Lung (tissue), 12 donors: ENCODE measurements around the gene MYO3A. TPM values are rescaled to one million over a fixed set of nuclear protein-coding genes. Genes with fewer than 3 reads are reported as not detected.

Source experiments
- ATAC-seq: fragments of 200-7000 bp; cut with Tn5 transposase; one replicate; pipeline ENCODE4 v1.9.1; 2020; ENCODE audit warnings: moderate number of reproducible peaks; ENCODE audit not compliant: insufficient read depth, low FRiP score
- DNase-seq, 3 donors: peaks; one replicate each; pipeline ENCODE4 v3.0.0-alpha.2; 2013 to 2017
- H3K27ac ChIP-seq, 2 donors: one replicate each; pipeline ENCODE4 v1.5.1; 2013; ENCODE audit warnings: mild to moderate bottlenecking in 2 of 2, moderate library complexity in 2 of 2, control low read depth in 1 of 2, inconsistent platforms in 1 of 2, low read depth in 1 of 2, low read length in 1 of 2
- H3K27me3 ChIP-seq, 3 donors: one replicate each; pipeline ENCODE4 v1.5.1; 2013; ENCODE audit warnings: low read length in 2 of 3; ENCODE audit not compliant: control insufficient read depth in 3 of 3, insufficient read depth in 3 of 3
- H3K36me3 ChIP-seq, 4 donors: one replicate each; pipeline ENCODE4 v1.5.1; 2013; ENCODE audit warnings: low read length in 4 of 4, mild to moderate bottlenecking in 1 of 4, moderate library complexity in 1 of 4; ENCODE audit not compliant: control insufficient read depth in 4 of 4, insufficient read depth in 4 of 4
- H3K4me1 ChIP-seq, 5 donors: one replicate each; pipeline ENCODE4 v1.5.1; 2013; ENCODE audit warnings: low read length in 5 of 5, mild to moderate bottlenecking in 2 of 5, moderate library complexity in 1 of 5; ENCODE audit not compliant: control insufficient read depth in 5 of 5, insufficient read depth in 5 of 5
- H3K4me3 ChIP-seq: one replicate; pipeline ENCODE4 v1.5.1; 2013; ENCODE audit warnings: mild to moderate bottlenecking, control low read depth, moderate library complexity
- H3K9ac ChIP-seq, 2 donors: one replicate each; pipeline ENCODE4 v1.5.1; 2013; ENCODE audit warnings: low read length in 2 of 2, control low read depth in 1 of 2; ENCODE audit not compliant: insufficient read depth in 1 of 2
- H3K9me3 ChIP-seq, 4 donors: one replicate each; pipeline ENCODE4 v1.5.1; 2013; ENCODE audit warnings: low read length in 3 of 4, mild to moderate bottlenecking in 1 of 4, moderate library complexity in 1 of 4; ENCODE audit not compliant: control insufficient read depth in 4 of 4, insufficient read depth in 3 of 4
- CTCF ChIP-seq: IDR thresholded peaks from 2 replicates; pipeline ENCODE4 v1.5.1; 2012; ENCODE audit warnings: mild to moderate bottlenecking; ENCODE audit errors: control extremely low read depth, extremely low read depth
- WGBS, 2 donors: extraction: QIAGEN DNeasy Blood & Tissue Kit; methylation state at CpG; one replicate each; pipeline ENCODE4 v1.1.7; 2013; 5-methylcytosine and 5-hydroxymethylcytosine counted together
- polyA plus RNA-seq, 2 donors: library from polyadenylated mRNA; stranded (reverse); fragments of 200-250 nt; gene quantifications; one replicate each; pipeline ENCODE4 v1.2.1, GENCODE V29; 2013
- total RNA-seq, 2 donors: library from RNA; depleted of rRNA in 1 of 2; stranded (reverse); fragments of >200 nt in 1 of 2; gene quantifications; one replicate each; pipeline ENCODE4 v1.2.1, GENCODE V29; 2014 to 2021
- donor health status: control.
- donor health status: control.
- donor health status: Bipolar disorder and iron deficiency.
- donor health status: healthy.
- donor health status: DM: yes; HTN: yes; CAD: no.

The MYO3A gene
- total and polyA plus RNA-seq, 4 donors = 0.08 to 5.7 (median 0.34) TPM

- ATAC-seq = no peak
- no peak for TF ChIP-seq CTCF
Observed at GRCh38 chr10:25972631-25973030, 38.6 kb downstream of the MYO3A start.

GRCh38 chr10:25974897-25975459 is 40.9 kb downstream of the MYO3A start:
- H3K4me1 ChIP-seq = no peaks in the 10 kb centered on the region
- 76 to 94% methylated on average over 3 of the region's 3 CpGs for WGBS, 2 donors
- no peak for TF ChIP-seq CTCF
- H3K27ac ChIP-seq = no peak overlapping the region
- H3K27me3 ChIP-seq = no peaks in the 10 kb centered on the region
- H3K9ac ChIP-seq = no peak overlapping the region
- no peak overlapping the region for H3K4me3 ChIP-seq
- no peak for ATAC-seq
- DNase-seq = peak in 1 of 3 donors; percentile 17
- no peaks in the 10 kb centered on the region for H3K9me3 ChIP-seq
- H3K36me3 ChIP-seq = no peaks in the 10 kb centered on the region

More at GRCh38 chr10:25972631-25973030, 38.6 kb downstream of the MYO3A start:
- no peak for DNase-seq
- H3K9ac ChIP-seq = no peak overlapping the region
- H3K4me3 ChIP-seq = no peak overlapping the region
- no peaks in the 10 kb centered on the region for H3K4me1 ChIP-seq
- H3K27ac ChIP-seq = no peak overlapping the region
- H3K36me3 ChIP-seq = no peaks in the 10 kb centered on the region
- no peaks in the 10 kb centered on the region for H3K27me3 ChIP-seq
- no peaks in the 10 kb centered on the region for H3K9me3 ChIP-seq

- ATAC-seq (no peak), DNase-seq (no peak)
- no peaks in the 10 kb centered on the region for H3K36me3 ChIP-seq
- no peak overlapping the region for H3K9ac ChIP-seq
- 77 to 83% methylated on average over 1 of the region's 1 CpG for WGBS, 2 donors
- no peak overlapping the region for H3K4me3 ChIP-seq
- no peaks in the 10 kb centered on the region for H3K4me1 ChIP-seq
- H3K9me3 ChIP-seq = no peaks in the 10 kb centered on the region
- H3K27me3 ChIP-seq = no peaks in the 10 kb centered on the region
- TF ChIP-seq CTCF = no peak
- H3K27ac ChIP-seq = no peak overlapping the region
Observed at GRCh38 chr10:25978771-25979170, 44.7 kb downstream of the MYO3A start.

- Histone ChIP-seq H3K4me1 (no peaks in the 10 kb centered on the region), H3K27me3 (no peaks in the 10 kb centered on the region), H3K36me3 (no peaks in the 10 kb centered on the region), H3K9me3 (no peaks in the 10 kb centered on the region), H3K27ac (no peak overlapping the region), H3K4me3 (no peak overlapping the region), H3K9ac (no peak overlapping the region)
- DNase-seq (no peak), ATAC-seq (no peak)
- WGBS, 2 donors = 77 to 92% methylated on average over 3 of the region's 3 CpGs
- no peak for TF ChIP-seq CTCF
Observed at GRCh38 chr10:25982107-25982506, 48.1 kb downstream of the MYO3A start.
